NCI-H2081 (cell line): ENCODE measurements around the gene MKX.

Source experiments
- DNase-seq, 2 experiments: peaks; one replicate each; lab custom pipeline; 2025; lab: John Stamatoyannopoulos, UW

Gene MKX, protein sequence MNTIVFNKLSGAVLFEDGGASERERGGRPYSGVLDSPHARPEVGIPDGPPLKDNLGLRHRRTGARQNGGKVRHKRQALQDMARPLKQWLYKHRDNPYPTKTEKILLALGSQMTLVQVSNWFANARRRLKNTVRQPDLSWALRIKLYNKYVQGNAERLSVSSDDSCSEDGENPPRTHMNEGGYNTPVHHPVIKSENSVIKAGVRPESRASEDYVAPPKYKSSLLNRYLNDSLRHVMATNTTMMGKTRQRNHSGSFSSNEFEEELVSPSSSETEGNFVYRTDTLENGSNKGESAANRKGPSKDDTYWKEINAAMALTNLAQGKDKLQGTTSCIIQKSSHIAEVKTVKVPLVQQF

DNA sequence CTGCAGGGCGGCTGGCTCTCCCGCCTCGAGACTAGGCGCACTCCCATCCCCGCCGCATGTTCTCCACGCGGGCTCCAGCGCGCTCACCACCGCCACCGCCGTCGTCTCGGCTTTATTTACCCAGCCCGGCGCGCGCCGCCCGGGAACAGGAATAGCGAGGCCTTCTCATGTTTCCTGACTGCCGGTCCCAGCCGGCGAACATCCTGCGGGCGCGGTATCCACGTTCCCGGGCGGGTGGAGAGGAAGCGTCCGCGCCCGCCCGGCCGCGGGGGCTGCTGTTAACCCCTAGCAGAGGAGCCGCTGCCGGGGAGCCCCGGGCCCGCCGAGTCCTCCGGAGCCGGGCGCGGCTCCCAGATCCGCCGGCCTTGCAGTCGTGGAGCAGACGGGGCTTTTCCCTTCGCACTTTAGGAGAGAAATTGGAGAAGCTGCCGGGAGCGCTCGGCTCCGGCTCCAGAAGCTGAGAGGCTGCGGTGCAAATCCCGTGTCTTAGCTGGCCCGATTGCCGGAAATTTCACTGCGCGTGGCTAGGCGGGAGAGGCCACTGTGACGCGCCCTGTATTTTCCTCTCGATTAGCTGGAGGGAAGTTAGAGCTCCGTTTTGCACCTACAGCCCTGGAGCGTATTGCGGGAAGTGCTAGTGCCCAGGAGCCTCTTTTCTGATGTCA is at the start of gene MKX:
MKX (minus strand) TSS at position 88 of the 665 bp plus-strand sequence. CDS start 2,404 bp downstream, outside the sequence.
- DNase-seq: no peak

DNA sequence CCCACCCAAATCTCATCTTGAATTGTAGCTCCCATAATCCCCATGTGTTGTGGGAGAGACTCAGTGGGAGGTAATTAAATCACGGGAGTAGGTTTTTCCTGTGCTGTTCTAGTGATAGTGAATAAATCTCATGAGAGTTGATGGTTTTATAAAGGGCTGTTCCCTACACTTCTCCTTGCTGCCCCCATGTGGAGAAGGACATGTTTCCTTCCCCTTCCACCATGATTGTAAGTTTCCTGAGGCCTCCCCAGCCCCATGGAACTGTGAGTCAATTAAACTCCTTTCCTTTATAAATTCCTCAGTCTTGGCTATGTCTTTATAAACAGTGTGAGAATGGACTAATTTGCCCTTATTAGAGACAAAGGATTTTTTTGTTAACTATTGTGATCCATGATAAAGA is 48.5 kb upstream of the MKX start:
- DNase-seq: no peak

DNA sequence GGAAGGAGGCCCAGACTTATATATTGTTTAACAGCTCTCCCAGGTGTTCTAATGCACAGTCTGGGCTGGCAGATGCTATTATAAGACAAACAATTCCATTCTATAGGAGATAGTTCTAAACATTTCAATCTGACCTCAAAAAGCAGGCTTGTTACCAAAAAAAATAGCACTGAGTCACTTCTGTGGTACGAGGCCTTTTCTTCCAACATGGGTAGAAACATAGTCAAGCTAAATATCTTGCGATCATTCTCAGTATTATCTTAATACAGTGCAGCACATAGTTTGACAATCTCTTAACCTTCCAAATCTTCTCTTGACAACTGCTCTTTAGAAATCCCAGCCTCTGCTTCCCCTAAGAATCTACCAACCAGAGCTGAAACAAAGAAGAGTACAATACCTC is 46.6 kb upstream of the MKX start:
- DNase-seq: no peak

DNA sequence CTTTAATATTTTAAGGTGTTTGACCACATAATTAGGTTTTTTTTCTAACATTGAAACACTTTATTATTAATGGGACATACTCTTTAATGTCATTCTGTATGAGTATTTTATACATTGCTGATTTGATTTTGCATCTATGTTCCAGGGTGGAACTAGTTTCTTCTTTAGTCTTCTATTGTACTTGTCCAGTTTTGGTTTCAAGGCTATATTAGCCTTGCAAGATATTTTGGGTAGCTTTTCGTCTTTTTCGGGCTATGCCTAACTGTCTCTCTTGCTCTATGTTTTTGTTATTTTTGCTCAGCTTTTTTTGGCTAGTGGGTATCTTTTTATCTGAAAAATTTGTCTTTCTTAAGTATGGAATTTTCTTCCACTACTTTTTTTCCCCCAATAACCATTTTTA is 38.7 kb upstream of the MKX start:
- no peak for DNase-seq

DNA sequence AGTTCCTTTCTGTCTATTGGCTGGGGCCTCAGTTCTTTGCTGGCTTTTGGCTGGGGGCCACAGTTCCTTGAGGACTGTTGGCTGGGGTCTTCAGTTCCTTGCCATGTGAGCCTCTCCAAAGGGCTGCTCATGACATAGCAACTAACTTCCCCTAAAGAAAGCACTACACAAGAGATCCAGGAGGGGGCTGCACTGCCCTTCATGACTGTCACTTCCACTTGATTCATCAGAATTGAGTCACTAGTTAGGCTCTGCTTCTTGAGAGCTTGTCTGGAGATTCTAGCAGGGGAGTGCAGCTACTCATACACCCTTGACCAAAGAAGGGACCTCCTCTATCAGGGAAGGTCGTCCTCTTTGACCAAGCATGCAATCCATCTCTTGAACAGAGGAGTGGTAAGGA is 38.0 kb upstream of the MKX start:
- DNase-seq: peak in 1 of 2 experiments; percentile 5

DNA sequence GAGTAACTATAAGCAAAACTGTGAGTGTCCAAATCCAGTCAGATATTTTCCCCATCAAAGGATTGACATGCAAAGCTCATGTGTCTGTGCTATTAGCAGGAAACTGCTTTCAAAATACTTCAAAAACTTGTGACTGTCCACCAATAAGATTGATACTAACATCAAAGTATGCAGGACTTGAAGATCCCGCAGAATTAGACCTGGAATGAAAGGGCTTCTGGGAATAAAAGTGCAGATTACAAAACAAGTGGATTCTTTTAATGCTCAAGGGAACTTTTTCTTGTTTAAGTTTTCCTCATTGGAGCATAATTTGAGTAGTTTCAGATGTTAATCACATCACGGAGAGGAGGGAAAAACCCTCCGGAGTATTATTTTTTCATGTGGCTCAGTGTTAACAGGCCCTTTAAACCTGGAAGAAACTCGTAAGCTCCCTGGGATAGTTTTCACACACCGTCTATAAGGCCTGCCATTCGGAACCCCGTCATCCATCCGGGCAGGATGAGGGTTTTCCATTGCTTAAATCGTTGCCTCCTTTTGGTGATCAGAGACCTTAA is 33.9 kb upstream of the MKX start:
- DNase-seq: no peak

DNA sequence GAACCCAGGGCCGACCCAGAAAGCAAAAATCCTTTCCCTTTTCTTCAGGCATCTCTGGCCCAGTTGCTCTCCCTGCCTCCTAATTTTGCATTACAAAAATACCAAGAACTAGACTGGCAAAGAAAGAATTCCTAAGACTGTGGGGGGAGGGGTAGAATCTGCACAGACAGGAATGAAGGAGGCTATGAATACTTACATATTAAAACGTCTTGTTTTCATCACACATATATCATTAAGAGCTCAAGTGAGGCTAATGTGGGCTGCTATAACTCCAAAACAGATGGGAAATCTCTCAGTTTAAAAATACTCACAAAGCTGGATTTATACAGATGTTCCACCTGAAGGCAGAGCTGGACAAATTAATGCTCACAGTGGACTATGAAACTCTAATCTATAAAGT is 29.2 kb upstream of the MKX start:
- DNase-seq: no peak

DNA sequence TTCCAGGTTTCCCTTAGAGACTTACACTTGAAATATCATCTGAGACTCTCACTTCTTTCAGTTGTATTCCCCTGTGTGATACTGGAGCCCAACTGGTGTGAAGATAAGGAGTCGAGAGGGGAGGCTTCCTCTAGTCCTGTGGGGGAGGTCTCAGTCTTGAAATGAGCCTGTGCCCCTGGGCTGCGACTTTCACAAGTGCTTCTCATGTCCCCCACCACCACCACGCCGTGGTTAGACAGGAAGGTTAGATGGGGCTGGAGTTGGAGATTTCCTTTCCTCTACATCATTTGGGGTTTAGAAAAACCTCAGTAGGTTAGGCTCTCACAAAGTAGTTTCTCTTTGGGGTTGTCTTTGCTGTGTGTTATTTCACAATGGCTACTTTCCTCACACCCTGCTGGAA is 25.6 kb upstream of the MKX start:
- no peak for DNase-seq

DNA sequence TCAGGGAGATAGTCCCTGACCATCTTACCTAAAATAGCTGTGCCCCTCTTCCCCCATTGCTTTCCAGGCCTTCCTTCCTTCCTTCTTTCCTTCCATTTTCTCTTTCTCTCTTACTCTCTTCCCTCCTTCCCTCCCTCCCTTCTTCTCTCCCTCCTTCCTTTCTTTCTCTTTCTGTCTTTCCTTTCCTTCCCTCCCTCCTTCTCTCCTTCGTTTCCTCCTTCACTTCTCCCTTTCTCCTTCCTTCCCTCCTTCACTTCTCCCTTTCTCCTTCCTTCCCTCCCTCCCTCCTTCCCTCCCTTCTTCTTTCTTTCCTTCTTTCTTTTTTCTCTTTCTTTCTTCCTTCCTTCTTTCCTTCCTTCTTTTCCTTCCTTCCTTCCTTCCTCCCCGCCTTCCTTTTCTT is 24.6 kb upstream of the MKX start:
- no peak for DNase-seq

DNA sequence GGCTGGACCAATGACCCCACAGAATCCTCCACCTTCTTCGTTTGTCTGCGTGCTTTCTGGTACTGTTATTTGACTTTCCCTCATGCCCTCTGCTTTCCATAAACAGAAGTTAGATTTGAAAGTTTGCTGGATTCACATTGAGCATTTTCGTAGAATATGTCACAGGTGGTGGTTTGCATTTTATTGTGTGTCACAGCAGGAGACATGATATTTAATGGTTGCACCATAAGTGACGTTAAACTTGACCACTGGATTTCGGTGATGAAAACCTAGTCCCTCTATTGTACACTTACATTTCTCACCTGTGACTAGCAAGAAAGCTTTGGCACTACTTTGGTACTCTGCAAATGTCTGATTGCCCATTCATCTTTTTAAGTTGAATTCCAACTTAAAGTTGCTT is 15.2 kb upstream of the MKX start:
- DNase-seq: no peak

DNA sequence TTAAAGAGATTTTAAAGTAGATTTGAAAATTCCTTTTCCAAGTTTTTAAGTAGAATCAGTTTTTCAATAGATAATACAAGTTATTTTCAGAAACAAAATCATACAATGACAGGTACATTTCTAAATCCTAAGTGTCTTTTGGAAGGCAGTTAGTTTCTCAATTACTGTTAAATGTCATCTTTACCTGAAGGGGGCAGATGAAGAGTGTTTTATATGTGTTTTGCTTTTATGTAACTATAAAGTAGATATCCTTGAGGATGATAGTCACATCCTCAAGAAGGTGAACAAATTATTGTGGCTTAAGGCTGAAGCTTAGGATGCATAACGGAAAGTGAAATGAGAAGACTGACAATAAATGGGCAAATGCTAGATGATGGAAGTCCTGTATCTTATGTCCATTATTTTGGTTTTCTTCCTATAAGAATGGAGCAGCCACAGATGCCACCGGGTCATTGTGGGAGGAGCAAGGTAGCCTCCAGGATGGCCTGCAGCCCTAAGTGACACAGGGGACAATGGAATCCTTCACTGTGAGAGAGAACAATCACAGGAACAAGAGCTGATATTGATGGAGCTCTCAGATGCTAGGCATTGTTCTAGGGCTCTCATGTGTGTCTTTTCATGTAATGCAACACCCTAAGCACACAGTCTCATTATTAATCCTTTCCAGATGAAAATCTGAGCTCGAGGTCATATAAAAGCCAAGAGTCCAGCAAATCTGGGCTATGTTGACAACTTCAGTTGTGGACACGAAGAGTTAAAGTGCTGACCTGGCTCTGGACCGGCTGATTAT is 14.1 kb upstream of the MKX start:
- DNase-seq: no peak

DNA sequence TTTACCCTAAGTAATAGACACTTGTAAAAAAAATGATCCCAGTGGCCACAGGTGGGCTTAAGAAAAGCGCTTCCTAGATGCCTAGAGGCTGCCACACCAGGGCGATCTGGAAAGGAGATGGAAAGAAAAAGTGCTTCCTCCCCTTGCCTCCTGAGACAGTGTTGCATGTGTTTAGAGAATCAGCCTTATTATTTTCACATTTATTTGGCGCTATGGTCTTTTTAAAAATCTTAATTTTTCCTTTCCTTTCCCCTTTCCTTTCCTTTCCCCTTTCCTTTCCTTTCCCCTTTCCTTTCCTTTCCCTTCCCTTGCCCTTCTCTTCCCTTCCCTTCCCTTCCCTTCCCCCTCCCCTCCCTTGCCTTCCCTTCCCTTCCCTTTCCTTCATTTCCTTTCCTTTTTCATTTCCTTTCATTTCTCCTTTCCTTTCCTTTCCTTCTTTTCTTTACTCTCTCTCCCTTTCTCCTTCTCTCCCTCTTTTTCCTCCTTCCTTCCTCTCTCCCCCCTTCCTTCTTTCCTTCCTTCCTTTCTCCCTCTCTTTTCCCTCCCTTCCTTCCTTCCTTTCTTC is 7.1 kb upstream of the MKX start:
- no peak for DNase-seq

DNA sequence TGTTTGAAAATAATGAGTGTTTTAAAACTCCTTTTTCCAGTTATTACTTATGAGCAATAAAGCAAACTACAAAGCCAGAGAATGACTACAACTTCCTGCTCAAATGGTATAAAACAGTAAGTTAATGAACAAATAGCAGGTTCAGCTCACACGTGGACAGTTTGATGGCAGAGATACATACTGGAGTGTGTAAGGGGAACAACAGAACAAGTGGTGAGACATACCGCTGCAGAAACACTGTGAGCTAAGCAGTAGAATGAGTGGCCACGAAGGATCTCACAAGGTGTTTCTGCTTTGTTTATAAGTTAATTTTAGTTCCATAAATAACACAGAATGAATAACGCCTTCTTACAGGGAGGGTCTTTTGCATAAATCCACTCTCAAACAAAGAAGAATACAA is 3.0 kb upstream of the MKX start:
- DNase-seq: no peak

DNA sequence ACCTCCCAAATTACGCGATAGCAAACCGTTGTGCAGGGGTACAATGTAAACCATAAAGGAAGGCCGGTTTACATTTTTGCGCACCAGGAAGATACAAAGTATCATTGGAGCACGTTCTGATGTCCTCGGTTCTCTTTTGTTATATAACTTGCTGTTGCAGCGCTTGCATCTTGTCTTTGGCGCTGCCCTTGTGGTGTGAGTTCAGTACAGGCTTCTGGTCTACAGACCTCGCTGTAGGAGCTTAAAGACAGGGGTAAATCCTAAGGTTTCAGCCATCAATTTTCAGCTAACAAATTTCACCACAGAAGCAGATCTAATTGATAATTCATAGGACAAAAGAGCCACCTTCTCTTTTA is 1.5 kb upstream of the MKX start:
- no peak for DNase-seq

DNA sequence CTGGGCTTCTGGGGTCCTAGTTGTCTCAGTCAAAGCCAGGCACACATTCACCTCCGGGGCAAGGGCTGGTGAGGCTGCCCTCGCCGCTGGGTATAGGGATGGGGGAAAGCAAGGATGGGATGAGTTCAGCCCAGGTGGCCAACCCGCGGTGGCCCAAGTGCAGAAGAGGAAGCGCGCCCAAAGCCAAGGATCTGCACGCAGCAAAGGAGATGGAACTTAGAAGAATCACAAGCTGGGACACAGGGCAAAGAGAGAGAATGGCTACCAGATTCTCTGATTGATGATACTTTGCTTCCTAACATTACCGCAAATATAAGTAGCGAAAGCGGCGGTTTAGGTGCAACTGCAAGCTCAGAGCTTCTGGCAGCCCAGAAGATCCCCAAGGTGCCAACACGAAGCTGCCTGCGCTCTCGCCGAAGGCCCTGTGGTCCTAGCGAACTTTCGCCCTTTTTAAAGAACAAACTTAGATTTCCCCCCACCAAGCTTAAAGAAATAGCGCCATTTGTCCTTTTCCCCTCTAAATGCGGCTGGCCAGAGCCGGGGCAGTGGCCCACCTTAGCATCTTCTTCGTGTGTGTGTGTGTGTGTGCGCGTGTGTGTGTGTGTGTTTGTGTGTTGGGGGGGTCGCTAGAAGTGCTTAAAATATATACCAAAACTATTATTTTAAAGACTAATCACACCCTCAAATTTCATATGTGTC is 927 bp upstream of the MKX start:
- no peak for DNase-seq

DNA sequence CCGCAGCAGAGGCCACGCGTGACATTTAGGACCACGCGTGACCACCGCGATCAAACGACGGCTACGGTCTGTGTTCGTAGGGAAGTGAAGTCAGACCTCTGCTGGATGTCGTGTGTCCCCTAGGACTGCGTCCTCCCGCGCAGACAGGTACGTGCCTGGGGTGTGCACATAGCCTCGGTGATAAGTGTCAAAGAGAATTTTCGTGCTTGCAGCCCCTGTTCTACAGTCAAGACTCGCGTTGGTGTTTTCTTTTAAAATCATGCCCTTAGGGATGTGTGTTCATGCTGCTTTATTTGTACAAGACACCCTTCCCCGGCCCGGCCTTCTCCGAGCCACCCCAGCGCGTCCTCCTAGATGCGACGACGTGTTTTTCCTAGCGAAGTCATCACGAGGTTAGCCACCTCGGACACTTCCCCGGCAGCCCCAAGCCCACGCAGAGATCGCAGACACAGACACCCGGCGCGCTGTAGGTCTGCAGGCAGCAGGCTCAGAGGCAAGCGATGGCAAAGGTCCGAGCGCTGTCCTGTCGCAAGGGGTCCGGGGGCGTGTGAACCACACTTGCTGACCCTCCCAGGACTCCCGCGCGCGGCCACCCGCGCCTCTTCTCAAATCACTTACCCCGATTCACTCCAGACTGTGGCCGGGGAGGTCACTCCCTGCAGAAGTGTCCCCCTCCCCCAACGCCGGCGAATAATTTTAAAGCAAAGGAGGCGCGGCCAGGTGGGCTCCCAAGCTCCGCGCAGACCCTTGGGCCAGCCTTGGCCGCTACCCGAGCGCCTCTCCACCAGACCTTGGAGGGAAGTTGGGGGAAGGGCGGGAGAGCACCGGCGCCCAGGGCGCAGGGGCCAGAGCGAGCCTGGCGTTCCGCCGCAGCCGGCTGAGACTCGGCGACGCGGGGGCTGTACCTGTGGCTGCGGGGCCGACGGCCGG is 552 bp downstream of the MKX start:
- no peak for DNase-seq

DNA sequence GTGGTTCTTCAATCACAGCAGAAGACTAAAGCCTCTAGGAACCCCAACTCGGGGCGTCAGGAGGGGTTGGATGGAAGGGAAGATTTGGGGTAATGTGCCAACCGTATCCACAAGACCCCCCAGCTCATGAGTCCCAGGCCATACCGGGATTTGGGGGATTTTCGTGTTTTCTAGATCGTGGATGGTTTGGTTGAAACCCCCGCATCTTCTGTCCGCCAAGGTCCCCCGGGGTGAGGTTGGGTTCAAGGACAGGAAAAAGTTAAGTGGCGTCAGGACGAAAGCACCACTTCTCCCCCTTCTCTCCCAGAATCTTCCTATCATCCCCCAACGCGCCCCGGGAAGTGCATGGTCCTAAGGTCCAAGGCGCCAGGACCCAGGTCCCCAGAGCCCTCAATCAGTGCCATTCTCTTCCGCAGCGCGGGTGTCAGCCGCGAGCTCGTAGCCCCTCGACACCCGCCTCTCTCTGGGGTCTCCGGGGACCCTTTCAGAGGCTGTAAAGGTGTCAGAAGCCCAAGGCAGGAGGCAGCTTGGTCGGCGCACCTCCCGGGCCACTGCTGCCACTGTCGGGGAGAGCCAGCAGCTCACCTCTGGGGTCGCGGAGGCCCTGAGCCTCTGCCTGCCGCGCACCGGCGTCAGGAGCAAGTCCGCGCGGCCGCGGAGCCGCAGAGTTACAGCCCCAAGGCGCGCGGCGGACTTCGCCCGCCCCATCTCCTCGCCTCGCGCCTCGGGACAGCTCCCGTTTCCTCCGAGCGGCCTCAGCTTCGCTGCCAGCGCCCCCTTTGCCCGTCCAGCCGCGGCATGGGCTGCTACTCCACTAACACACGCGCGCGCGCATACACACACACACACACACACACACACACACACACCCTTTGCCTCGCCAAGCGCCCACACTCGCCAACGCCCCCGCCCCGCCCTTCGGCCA is 1.5 kb downstream of the MKX start:
- no peak for DNase-seq

DNA sequence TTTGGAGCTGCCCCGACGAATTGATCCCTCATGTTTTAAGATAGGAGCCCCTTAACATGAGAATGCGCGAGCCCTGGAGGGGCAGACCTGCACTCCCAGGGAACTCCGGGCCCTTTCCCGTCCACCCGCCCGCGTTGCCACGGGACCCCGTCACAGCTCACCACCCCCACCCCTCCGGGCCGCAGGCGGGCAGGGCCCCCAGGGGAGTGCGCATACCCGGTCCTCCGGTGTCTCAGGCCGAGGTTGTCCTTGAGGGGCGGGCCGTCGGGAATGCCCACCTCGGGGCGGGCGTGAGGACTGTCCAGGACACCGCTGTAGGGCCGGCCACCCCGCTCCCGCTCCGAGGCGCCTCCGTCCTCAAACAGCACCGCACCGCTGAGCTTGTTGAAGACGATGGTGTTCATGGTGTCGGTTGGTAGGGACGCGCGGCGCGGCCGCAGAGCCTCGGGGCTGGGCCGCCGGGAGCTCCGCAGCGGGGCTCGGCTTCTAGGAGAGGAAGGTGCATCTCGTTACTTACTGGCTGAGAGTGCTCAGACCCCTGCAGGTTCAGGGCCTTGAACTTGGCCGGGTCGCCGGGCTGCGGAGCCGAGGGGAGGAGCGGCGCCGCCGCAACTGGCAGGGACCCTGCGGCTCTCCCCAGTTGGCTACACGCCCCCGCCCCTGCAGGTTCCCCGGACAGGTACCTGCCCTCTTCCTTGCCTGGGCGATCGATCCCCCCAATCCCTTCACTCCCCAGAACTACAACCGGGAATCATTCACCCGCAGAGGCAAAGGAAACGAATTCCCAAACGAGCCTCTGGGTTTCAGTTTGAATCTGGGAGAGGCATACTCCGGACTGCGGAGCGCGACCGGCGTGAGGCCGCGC is 2.4 kb downstream of the MKX start:
- peak in 1 of 2 experiments; percentile 19 for DNase-seq
